Astrocyte (in vitro differentiated cells and primary cell): ENCODE measurements around the gene APOBEC2.

Experiments
- EZH2 ChIP-seq: IDR thresholded peaks from 2 replicates; pipeline ENCODE4 v1.6.1; 2012; ENCODE audit warnings: mild to moderate bottlenecking, low read length, inconsistent platforms; ENCODE audit not compliant: insufficient read depth
- TF ChIP-seq, protein P1 (sequence below): IDR thresholded peaks from 2 replicates; pipeline ENCODE4 v1.5.1; 2011; ENCODE audit warnings: low read depth, mild to moderate bottlenecking, inconsistent platforms, low read length, moderate library complexity; ENCODE audit not compliant: insufficient read depth

DNA sequence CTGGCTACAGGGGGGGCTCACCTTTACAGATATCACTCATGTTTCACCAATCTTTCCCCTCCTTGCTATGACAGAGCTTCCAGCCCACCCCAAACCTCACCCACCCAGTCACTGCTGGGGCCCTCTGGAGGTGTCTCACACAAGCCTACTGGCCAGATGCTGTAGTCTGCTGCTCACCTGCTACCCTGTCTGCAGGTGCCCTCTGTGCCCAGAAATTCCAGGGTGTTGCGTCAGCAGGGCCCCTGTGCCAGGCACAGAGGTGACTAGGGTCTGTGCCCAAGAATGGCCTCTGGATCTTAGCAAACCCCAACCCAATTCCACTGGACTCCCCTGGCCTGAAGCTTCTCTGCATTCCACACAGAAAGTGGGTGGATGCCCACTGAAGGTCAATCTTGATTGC is 35.3 kb upstream of the APOBEC2 start:
- TF ChIP-seq, protein P1, sequence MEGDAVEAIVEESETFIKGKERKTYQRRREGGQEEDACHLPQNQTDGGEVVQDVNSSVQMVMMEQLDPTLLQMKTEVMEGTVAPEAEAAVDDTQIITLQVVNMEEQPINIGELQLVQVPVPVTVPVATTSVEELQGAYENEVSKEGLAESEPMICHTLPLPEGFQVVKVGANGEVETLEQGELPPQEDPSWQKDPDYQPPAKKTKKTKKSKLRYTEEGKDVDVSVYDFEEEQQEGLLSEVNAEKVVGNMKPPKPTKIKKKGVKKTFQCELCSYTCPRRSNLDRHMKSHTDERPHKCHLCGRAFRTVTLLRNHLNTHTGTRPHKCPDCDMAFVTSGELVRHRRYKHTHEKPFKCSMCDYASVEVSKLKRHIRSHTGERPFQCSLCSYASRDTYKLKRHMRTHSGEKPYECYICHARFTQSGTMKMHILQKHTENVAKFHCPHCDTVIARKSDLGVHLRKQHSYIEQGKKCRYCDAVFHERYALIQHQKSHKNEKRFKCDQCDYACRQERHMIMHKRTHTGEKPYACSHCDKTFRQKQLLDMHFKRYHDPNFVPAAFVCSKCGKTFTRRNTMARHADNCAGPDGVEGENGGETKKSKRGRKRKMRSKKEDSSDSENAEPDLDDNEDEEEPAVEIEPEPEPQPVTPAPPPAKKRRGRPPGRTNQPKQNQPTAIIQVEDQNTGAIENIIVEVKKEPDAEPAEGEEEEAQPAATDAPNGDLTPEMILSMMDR: no peak
- no peak for TF ChIP-seq EZH2
